Thyroid gland (tissue), 4 donors: ENCODE data around the gene BRD2.

Source experiments
- POLR2A ChIP-seq, 2 donors: fragments of 450-650 bp; IDR thresholded peaks; one replicate each; pipeline ENCODE4 v1.6.1; 2017; ENCODE audit warnings: antibody characterized with exemption in 2 of 2, mild to moderate bottlenecking in 2 of 2, moderate library complexity in 1 of 2
- TF ChIP-seq, protein P1 (sequence below), 6 experiments: fragments of 200-600 bp in 3 of 6; fragments of 450-650 bp in 3 of 6; sonication (generic) in 3 of 6; IDR thresholded peaks; one replicate each; pipeline ENCODE4 v1.5.1; 2016 to 2019; ENCODE audit warnings: antibody characterized with exemption in 6 of 6, mild to moderate bottlenecking in 2 of 6, inconsistent platforms in 1 of 6, moderate library complexity in 1 of 6

DNA sequence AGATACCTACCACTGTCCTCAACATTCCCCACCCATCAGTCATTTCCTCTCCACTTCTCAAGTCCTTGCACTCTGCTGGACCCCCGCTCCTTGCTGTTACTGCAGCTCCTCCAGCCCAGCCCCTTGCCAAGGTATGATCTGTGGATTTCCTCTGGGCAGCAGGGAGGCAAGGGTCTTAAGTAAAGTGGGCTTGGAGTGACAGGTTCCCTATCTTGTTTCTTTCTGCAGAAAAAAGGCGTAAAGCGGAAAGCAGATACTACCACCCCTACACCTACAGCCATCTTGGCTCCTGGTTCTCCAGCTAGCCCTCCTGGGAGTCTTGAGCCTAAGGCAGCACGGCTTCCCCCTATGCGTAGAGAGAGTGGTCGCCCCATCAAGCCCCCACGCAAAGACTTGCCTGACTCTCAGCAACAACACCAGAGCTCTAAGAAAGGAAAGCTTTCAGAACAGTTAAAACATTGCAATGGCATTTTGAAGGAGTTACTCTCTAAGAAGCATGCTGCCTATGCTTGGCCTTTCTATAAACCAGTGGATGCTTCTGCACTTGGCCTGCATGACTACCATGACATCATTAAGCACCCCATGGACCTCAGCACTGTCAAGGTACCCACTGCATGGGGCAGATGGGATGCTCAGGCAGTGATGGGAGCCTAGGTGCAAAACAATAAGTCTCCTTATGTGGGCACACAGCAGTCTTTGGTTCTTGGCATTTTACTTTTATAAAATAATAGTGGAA, 8.1 kb downstream of the BRD2 start:
- TF ChIP-seq, protein P1, sequence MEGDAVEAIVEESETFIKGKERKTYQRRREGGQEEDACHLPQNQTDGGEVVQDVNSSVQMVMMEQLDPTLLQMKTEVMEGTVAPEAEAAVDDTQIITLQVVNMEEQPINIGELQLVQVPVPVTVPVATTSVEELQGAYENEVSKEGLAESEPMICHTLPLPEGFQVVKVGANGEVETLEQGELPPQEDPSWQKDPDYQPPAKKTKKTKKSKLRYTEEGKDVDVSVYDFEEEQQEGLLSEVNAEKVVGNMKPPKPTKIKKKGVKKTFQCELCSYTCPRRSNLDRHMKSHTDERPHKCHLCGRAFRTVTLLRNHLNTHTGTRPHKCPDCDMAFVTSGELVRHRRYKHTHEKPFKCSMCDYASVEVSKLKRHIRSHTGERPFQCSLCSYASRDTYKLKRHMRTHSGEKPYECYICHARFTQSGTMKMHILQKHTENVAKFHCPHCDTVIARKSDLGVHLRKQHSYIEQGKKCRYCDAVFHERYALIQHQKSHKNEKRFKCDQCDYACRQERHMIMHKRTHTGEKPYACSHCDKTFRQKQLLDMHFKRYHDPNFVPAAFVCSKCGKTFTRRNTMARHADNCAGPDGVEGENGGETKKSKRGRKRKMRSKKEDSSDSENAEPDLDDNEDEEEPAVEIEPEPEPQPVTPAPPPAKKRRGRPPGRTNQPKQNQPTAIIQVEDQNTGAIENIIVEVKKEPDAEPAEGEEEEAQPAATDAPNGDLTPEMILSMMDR (IDR thresholded peaks at IDR 0.05) = no peak
- no peak for TF ChIP-seq POLR2A (IDR thresholded peaks at IDR 0.05)
